CD1c-positive myeloid dendritic cell (primary cell): ENCODE measurements around the gene METTL9.
"Not testable (repeated sequence)": the region's sequence is repeated elsewhere in the genome, so short reads cannot be mapped to it uniquely, and the experiment has no call there.

Source experiments
- DNase-seq: peaks from one replicate; pipeline ENCODE4 v3.0.0-alpha.2; 2016; ENCODE audit errors: extremely low spot score

METTL9 gene

GRCh38 chr16:21610766-21611165, 11.4 kb downstream of the METTL9 start:
- no peak for DNase-seq

GRCh38 chr16:21611198-21611555, 11.8 kb downstream of the METTL9 start:
- peak; percentile 87 for DNase-seq

- DNase-seq: peak; percentile 68
These were observed 12.4 kb downstream of the METTL9 start for GRCh38 chr16:21611556-21612384.

- DNase-seq: no peak
These were observed 14.0 kb downstream of the METTL9 start for GRCh38 chr16:21613361-21613760.

GRCh38 chr16:21613781-21614180, 14.4 kb downstream of the METTL9 start:
- no peak for DNase-seq

GRCh38 chr16:21614896-21615295, 15.5 kb downstream of the METTL9 start:
- DNase-seq: no peak

GRCh38 chr16:21617607-21618006, 18.2 kb downstream of the METTL9 start:
- peak; percentile 51 for DNase-seq

GRCh38 chr16:21618281-21618680, 18.9 kb downstream of the METTL9 start:
- DNase-seq: no peak

GRCh38 chr16:21619765-21620425, 20.5 kb downstream of the METTL9 start:
- no peak for DNase-seq

- DNase-seq: no peak
These were observed 21.2 kb downstream of the METTL9 start for GRCh38 chr16:21620592-21620991.

GRCh38 chr16:21622545-21622944, 23.2 kb downstream of the METTL9 start:
- DNase-seq: no peak

- no peak for DNase-seq
These were observed 25.6 kb downstream of the METTL9 start for GRCh38 chr16:21625026-21625425.

GRCh38 chr16:21626659-21627277, 27.4 kb downstream of the METTL9 start:
- peak; percentile 79 for DNase-seq

- DNase-seq: no peak
These were observed 28.8 kb downstream of the METTL9 start for GRCh38 chr16:21628121-21628726.

GRCh38 chr16:21628772-21629171, 29.4 kb downstream of the METTL9 start:
- no peak for DNase-seq

- not testable (repeated sequence) for DNase-seq
These were observed 30.5 kb downstream of the METTL9 start for GRCh38 chr16:21629616-21630539.

GRCh38 chr16:21630866-21631265, 31.5 kb downstream of the METTL9 start:
- DNase-seq: not testable (repeated sequence)

- DNase-seq: peak; percentile 37
These were observed 32.0 kb downstream of the METTL9 start for GRCh38 chr16:21631376-21631775.

- DNase-seq: peak; percentile 54
These were observed 32.7 kb downstream of the METTL9 start for GRCh38 chr16:21631951-21632575.

- DNase-seq: no peak
These were observed 34.8 kb downstream of the METTL9 start for GRCh38 chr16:21634216-21634615.

GRCh38 chr16:21635694-21636093, 36.3 kb downstream of the METTL9 start:
- not testable (repeated sequence) for DNase-seq
